A549 (cell line): ENCODE data around the gene PSMD5. TPM values are rescaled to one million over a fixed set of nuclear protein-coding genes. Genes with fewer than 3 reads are reported as not detected.

Source experiments
- ATAC-seq, 2 experiments: fragments of 200-7000 bp in 1 of 2; fragments of >200 bp in 1 of 2; cut with Nextera tagmentation in 1 of 2; cut with Tn5 transposase in 1 of 2; 3 replicates each; pipeline versions ENCODE4 v1.8.0 to v1.9.1; 2018 to 2020; ENCODE audit warnings: mild to moderate bottlenecking in 1 of 2, moderate library complexity in 1 of 2
- CTCF ChIA-PET: fragments of 300-600 bp; sonication (Branson Sonifier 250); formaldehyde crosslinking; extraction: SDS; loops from one replicate; lab custom pipeline; 2021; ENCODE audit warnings: antibody characterized with exemption, inconsistent platforms; lab: Yijun Ruan, JAX
- POLR2A ChIA-PET: fragments of 350-600 bp; formaldehyde crosslinking; extraction: SDS; loops from one replicate; lab custom pipeline; 2021; ENCODE audit warnings: antibody characterized with exemption, inconsistent platforms; lab: Yijun Ruan, JAX
- DNase-seq, 2 experiments: peaks; one replicate each; pipeline versions ENCODE4 v3.0.0 to v3.0.0-alpha.2; 2011 to 2016; ENCODE audit warnings: low read depth in 1 of 2, low spot score in 1 of 2
- FAIRE-seq: peaks from 2 replicates; lab custom pipeline; 2011; peaks lifted over from hg19 to GRCh38; lab: Jason Lieb, UNC
- H3K27ac ChIP-seq, 2 experiments: fragments of >200 bp; sonication (Bioruptor Twin); formaldehyde crosslinking; 3 replicates each; pipeline ENCODE4 v1.5.1; 2016 to 2017
- H3K4me1 ChIP-seq: fragments of >200 bp; sonication (Bioruptor Twin); formaldehyde crosslinking; 3 replicates; pipeline ENCODE4 v1.6.1; 2016
- H3K4me2 ChIP-seq: fragments of >200 bp; sonication (Bioruptor Twin); formaldehyde crosslinking; 3 replicates; pipeline ENCODE4 v1.6.1; 2016
- H3K4me3 ChIP-seq: fragments of >200 bp; sonication (Bioruptor Twin); formaldehyde crosslinking; 3 replicates; pipeline ENCODE4 v1.5.1; 2016
- H3K9me3 ChIP-seq: fragments of >200 bp; sonication (Bioruptor Twin); formaldehyde crosslinking; 3 replicates; pipeline ENCODE4 v1.6.1; 2016
- CBX2 ChIP-seq: fragments of 200-600 bp; sonication (generic); IDR thresholded peaks from 2 replicates; pipeline ENCODE4 v1.6.1; 2016; ENCODE audit warnings: low read depth, mild to moderate bottlenecking, borderline replicate concordance
- EHF ChIP-seq: fragments of 250-450 bp; sonication (Bioruptor Pico); IDR thresholded peaks from 2 replicates; pipeline ENCODE4 v1.5.0; 2020; ENCODE audit warnings: mild to moderate bottlenecking
- EP300 ChIP-seq, 2 experiments: fragments of >200 bp; sonication (Bioruptor Twin); formaldehyde crosslinking; IDR thresholded peaks; 2 replicates in 1 of 2; 3 replicates in 1 of 2; pipeline ENCODE4 v1.6.1; 2016 to 2017
- ESRRA ChIP-seq: fragments of 150-350 bp; IDR thresholded peaks from 2 replicates; pipeline ENCODE4 v1.6.1; 2014; ENCODE audit warnings: mild to moderate bottlenecking, low read length, borderline replicate concordance
- HEYL ChIP-seq: fragments of 250-450 bp; sonication (Bioruptor Pico); IDR thresholded peaks from 2 replicates; pipeline ENCODE4 v1.8.0; 2021; ENCODE audit warnings: mild to moderate bottlenecking, moderate library complexity
- JUN ChIP-seq, 2 experiments: fragments of >200 bp; sonication (Bioruptor Twin); formaldehyde crosslinking; IDR thresholded peaks; 2 replicates in 1 of 2; 3 replicates in 1 of 2; pipeline ENCODE4 v1.6.1; 2016 to 2017
- JUNB ChIP-seq: fragments of >200 bp; sonication (Bioruptor Twin); formaldehyde crosslinking; IDR thresholded peaks from 2 replicates; pipeline ENCODE4 v1.6.1; 2016
- KDM1A ChIP-seq: fragments of 200-600 bp; sonication (generic); IDR thresholded peaks from 2 replicates; pipeline ENCODE4 v1.6.1; 2016; ENCODE audit warnings: low read depth, mild to moderate bottlenecking
- MAFK ChIP-seq: fragments of 450-650 bp; IDR thresholded peaks from 2 replicates; pipeline ENCODE4 v1.6.1; 2014; ENCODE audit not compliant: partially characterized antibody
- MYC ChIP-seq: IDR thresholded peaks from 2 replicates; pipeline ENCODE4 v1.6.1; 2012; ENCODE audit warnings: mild to moderate bottlenecking, inconsistent platforms, low read length, improper control_type of control experiment, borderline replicate concordance
- NPAS2 ChIP-seq: fragments of 250-450 bp; sonication (Bioruptor Pico); IDR thresholded peaks from 2 replicates; pipeline ENCODE4 v1.8.0; 2022; ENCODE audit warnings: mild to moderate bottlenecking, moderate library complexity, borderline replicate concordance
- NR3C1 ChIP-seq: fragments of >200 bp; sonication (Bioruptor Twin); formaldehyde crosslinking; IDR thresholded peaks from 3 replicates; pipeline ENCODE4 v1.6.1; 2017
- POLR2AphosphoS2 ChIP-seq: conservative IDR thresholded peaks from 2 replicates; pipeline ENCODE4 v1.6.1; 2012; ENCODE audit warnings: low read length, improper control_type of control experiment, inconsistent platforms
- RAD21 ChIP-seq, 2 experiments: fragments of >200 bp in 1 of 2; sonication (Bioruptor Twin) in 1 of 2; formaldehyde crosslinking in 1 of 2; IDR thresholded peaks in 1 of 2; conservative IDR thresholded peaks in 1 of 2; 2 replicates in 1 of 2; 3 replicates in 1 of 2; pipeline ENCODE4 v1.6.1; 2012 to 2018; ENCODE audit warnings: inconsistent platforms in 1 of 2
- RARB ChIP-seq: fragments of 250-450 bp; sonication (Bioruptor Pico); IDR thresholded peaks from 2 replicates; pipeline ENCODE4 v1.8.0; 2021; ENCODE audit warnings: mild to moderate bottlenecking, moderate library complexity
- RFX5 ChIP-seq: fragments of 450-650 bp; IDR thresholded peaks from 2 replicates; pipeline ENCODE4 v1.7.1; 2014; ENCODE audit warnings: antibody characterized with exemption, mild to moderate bottlenecking, moderate library complexity
- SMC3 ChIP-seq: fragments of >200 bp; sonication (Bioruptor Twin); formaldehyde crosslinking; IDR thresholded peaks from 3 replicates; pipeline ENCODE4 v1.6.1; 2018; ENCODE audit warnings: inconsistent platforms
- SREBF2 ChIP-seq: fragments of 450-650 bp; IDR thresholded peaks from 2 replicates; pipeline ENCODE4 v1.6.1; 2014; ENCODE audit warnings: mild to moderate bottlenecking, moderate library complexity
- TFCP2L1 ChIP-seq: fragments of 250-450 bp; sonication (Bioruptor Pico); IDR thresholded peaks from 2 replicates; pipeline ENCODE4 v1.5.0; 2021; ENCODE audit warnings: mild to moderate bottlenecking
- ZC3H11A ChIP-seq: fragments of 450-650 bp; IDR thresholded peaks from 2 replicates; pipeline ENCODE4 v1.6.1; 2014; ENCODE audit warnings: antibody characterized with exemption, mild to moderate bottlenecking
- ZFP36 ChIP-seq: fragments of 450-650 bp; IDR thresholded peaks from 2 replicates; pipeline ENCODE4 v1.6.1; 2014; ENCODE audit warnings: borderline replicate concordance; ENCODE audit not compliant: partially characterized antibody
- WGBS: methylation state at CpG from one replicate; pipeline ENCODE4 v1.1.6; 2017; ENCODE audit errors: missing lambda C conversion rate; 5-methylcytosine and 5-hydroxymethylcytosine counted together
- polyA plus RNA-seq, 4 experiments: library from polyadenylated mRNA; depleted of rRNA in 3 of 4; stranded (reverse); fragments of >200 nt; fragmentation: RNase III in 1 of 4; extraction: RNeasy Plus Mini Kit Qiagen cat#74134 plus additional on column Dnase treatment in 1 of 4; gene quantifications; 2 replicates in 3 of 4; 3 replicates in 1 of 4; pipeline ENCODE4 v1.2.3, GENCODE V29; 2011 to 2017
- TF ChIP-seq, protein P1 (sequence below): fragments of 450-650 bp; IDR thresholded peaks from 2 replicates; pipeline ENCODE4 v1.6.1; 2014; ENCODE audit warnings: antibody characterized with exemption
- TF ChIP-seq, protein P2 (sequence below): IDR thresholded peaks from 2 replicates; pipeline ENCODE4 v1.6.1; 2012
- TF ChIP-seq, protein P3 (sequence below): fragments of 250-450 bp; sonication (Bioruptor Pico); IDR thresholded peaks from 2 replicates; pipeline ENCODE4 v1.5.0; 2021; ENCODE audit warnings: mild to moderate bottlenecking, moderate library complexity, borderline replicate concordance
- TF ChIP-seq, protein P4 (sequence below): fragments of >200 bp; sonication (Bioruptor Twin); formaldehyde crosslinking; IDR thresholded peaks from 3 replicates; pipeline ENCODE4 v1.6.1; 2016
- TF ChIP-seq, protein P5 (sequence below): IDR thresholded peaks from 2 replicates; pipeline ENCODE4 v1.6.1; 2012
- TF ChIP-seq, protein P6 (sequence below): fragments of 250-450 bp; sonication (Bioruptor Pico); IDR thresholded peaks from 2 replicates; pipeline ENCODE4 v1.5.0; 2020; ENCODE audit warnings: low read depth, mild to moderate bottlenecking, moderate library complexity
- TF ChIP-seq, protein P7 (sequence below): IDR thresholded peaks from 2 replicates; pipeline ENCODE4 v1.6.1; 2012; ENCODE audit warnings: low read depth, borderline replicate concordance

The PSMD5 gene
- polyA plus RNA-seq, 2 of the 4 experiments (the other 2 are of a cell fraction), result 34.6 to 63.7 TPM

DNA sequence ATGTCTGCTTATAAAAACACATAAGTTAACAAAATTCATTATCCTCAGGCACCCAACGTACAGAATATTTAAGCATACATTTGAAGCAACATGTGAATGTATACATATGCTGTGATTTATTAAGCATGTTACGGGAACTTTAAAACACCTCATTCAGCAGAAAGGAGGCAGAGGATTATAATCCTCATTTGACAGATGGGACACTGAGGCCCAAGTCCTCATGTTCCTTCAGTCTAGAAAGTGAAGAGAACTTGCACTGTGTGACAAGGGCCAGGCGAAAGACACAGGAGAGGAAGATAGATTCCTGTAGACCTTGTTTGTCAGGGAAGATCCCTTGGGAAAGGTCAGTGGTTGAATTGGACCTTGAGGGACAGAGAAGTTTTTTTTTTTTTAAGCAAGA is 7.6 kb upstream of the PSMD5 start:
- H3K9me3 ChIP-seq, result no peaks in the 10 kb centered on the region
- TF ChIP-seq JUNB, result no peak
- TF ChIP-seq KDM1A, result no peak
- TF ChIP-seq RAD21 (conservative IDR thresholded peaks at IDR 0.05 in 1 of 2, IDR thresholded peaks at IDR 0.05 in 1 of 2), result no peak
- TF ChIP-seq, protein P1, sequence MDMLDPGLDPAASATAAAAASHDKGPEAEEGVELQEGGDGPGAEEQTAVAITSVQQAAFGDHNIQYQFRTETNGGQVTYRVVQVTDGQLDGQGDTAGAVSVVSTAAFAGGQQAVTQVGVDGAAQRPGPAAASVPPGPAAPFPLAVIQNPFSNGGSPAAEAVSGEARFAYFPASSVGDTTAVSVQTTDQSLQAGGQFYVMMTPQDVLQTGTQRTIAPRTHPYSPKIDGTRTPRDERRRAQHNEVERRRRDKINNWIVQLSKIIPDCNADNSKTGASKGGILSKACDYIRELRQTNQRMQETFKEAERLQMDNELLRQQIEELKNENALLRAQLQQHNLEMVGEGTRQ, result no peak
- TF ChIP-seq, protein P2, sequence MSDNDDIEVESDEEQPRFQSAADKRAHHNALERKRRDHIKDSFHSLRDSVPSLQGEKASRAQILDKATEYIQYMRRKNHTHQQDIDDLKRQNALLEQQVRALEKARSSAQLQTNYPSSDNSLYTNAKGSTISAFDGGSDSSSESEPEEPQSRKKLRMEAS, result no peak
- TF ChIP-seq CBX2, result no peak
- no peak for TF ChIP-seq RARB (CRISPR knock-in tag)
- TF ChIP-seq NR3C1, result no peak
- 88% methylated on average over 3 of the region's 3 CpGs for WGBS
- no peak overlapping the region for H3K4me2 ChIP-seq
- DNase-seq (no peak), ATAC-seq (no peak), FAIRE-seq (no peak)
- no peaks in the 10 kb centered on the region for H3K4me1 ChIP-seq
- POLR2A ChIA-PET, result interaction anchor here (0.7 kb wide), 1 partner anchor 67 kb away, joined by 7 read pairs; no protein-coding TSS in a partner anchor
- CTCF ChIA-PET, result interaction anchor here (0.8 kb wide), 1 partner anchor 54 kb away, joined by 3 read pairs; no protein-coding TSS in a partner anchor
- no peak overlapping the region for H3K4me3 ChIP-seq
- H3K27ac ChIP-seq, result no peak overlapping the region

DNA sequence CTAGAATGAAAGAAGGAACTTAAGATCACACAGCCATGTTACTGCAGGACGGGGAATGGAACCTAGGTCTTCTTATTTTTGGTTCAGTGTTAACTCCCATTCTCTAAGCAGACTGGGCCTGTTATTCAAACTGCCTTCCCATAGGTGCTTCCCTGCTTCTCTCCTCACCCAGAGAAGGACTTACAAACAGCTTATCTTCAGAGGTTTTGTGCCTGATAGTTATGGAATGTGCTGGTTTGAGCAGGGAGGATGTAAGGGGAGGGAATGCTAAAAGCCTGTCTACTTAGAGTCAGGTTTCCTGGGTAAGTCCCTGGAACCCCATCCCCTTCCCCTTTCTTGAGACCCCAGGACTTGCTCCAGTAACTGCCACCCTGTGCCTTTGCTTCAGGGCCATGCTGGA is 4.2 kb upstream of the PSMD5 start:
- POLR2A ChIA-PET, result interaction anchor here (1.5 kb wide), 1 partner anchor 53 kb away, joined by 3 read pairs; the partner anchor contains the start of gene FBXW2
- no peak for ATAC-seq
- Histone ChIP-seq H3K9me3 (no peaks in the 10 kb centered on the region), H3K27ac (no peak overlapping the region), H3K4me2 (no peak overlapping the region), H3K4me1 (peaks cover 6% of the 10 kb centered on the region; the same call in 1 of the 3 replicates), H3K4me3 (no peak overlapping the region)
- no peak for FAIRE-seq
- TF ChIP-seq, protein P3, sequence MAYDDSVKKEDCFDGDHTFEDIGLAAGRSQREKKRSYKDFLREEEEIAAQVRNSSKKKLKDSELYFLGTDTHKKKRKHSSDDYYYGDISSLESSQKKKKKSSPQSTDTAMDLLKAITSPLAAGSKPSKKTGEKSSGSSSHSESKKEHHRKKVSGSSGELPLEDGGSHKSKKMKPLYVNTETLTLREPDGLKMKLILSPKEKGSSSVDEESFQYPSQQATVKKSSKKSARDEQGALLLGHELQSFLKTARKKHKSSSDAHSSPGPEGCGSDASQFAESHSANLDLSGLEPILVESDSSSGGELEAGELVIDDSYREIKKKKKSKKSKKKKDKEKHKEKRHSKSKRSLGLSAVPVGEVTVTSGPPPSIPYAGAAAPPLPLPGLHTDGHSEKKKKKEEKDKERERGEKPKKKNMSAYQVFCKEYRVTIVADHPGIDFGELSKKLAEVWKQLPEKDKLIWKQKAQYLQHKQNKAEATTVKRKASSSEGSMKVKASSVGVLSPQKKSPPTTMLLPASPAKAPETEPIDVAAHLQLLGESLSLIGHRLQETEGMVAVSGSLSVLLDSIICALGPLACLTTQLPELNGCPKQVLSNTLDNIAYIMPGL, result no peak
- TF ChIP-seq NPAS2 (CRISPR knock-in tag) (no peak), MYC (no peak), MAFK (no peak), ZFP36 (no peak), SMC3 (no peak)
- CTCF ChIA-PET, result interaction anchor here (1.3 to 2.0 kb wide), 4 partner anchors 9 to 90 kb away, joined by 3 to 5 read pairs (median 4); no protein-coding TSS in a partner anchor
- WGBS, result 88% methylated on average over 1 of the region's 1 CpG
- DNase-seq, result no peak

DNA sequence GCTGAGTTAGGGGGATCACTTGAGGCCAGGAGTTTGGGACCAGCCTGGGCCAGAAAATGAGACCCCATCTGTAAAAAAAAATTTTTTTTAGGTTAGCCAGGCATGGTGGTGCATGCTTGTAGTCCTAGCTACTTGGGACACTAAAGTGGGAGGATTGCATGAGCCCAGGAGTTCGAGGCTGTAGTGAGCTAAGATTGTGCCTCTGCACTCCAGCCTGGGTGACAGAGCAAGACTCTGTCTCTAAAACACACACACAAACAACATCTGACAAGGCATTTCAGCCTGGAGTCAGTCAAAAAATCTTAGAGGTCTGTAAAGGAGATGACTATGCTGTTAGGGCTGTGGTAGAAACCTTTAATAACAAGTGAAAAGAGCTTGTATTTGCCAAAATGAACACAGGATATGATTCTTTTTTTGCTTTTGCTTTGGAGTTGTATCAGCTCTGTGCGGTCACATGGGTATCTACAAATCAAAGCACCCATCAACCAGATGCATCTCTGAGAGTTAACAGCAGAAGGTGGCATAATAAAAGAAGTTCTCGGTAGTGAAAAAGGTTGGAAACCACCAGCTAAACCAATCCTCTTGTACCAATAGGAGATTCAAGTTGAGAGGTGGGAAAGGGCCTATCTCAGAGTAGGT is 3.6 kb upstream of the PSMD5 start:
- CTCF ChIA-PET, result interaction anchor here (1.3 to 2.0 kb wide), 4 partner anchors 10 to 91 kb away, joined by 3 to 5 read pairs (median 4); no protein-coding TSS in a partner anchor
- POLR2A ChIA-PET, result interaction anchor here (1.5 kb wide), 1 partner anchor 53 kb away, joined by 3 read pairs; the partner anchor contains the start of gene FBXW2
- no peak for FAIRE-seq

More for the DNA sequence above, 3.6 kb upstream of the PSMD5 start:
- no peak overlapping the region for H3K4me3 ChIP-seq
- peaks cover 12% of the 10 kb centered on the region; the same call in 1 of the 3 replicates for H3K4me1 ChIP-seq
- ATAC-seq, result no peak
- no peak overlapping the region for H3K27ac ChIP-seq
- H3K4me2 ChIP-seq, result no peak overlapping the region
- DNase-seq, result no peak
- TF ChIP-seq RARB (CRISPR knock-in tag) (no peak), SREBF2 (no peak), RFX5 (no peak), TFCP2L1 (CRISPR knock-in tag) (no peak), EHF (CRISPR knock-in tag) (no peak), RAD21 (conservative IDR thresholded peaks at IDR 0.05 in 1 of 2, IDR thresholded peaks at IDR 0.05 in 1 of 2) (no peak), ESRRA (no peak), ZC3H11A (no peak), HEYL (no peak), JUN (IDR thresholded peaks at IDR 0.05) (no peak), EP300 (IDR thresholded peaks at IDR 0.05) (no peak), POLR2AphosphoS2 (no peak)
- TF ChIP-seq, protein P4, sequence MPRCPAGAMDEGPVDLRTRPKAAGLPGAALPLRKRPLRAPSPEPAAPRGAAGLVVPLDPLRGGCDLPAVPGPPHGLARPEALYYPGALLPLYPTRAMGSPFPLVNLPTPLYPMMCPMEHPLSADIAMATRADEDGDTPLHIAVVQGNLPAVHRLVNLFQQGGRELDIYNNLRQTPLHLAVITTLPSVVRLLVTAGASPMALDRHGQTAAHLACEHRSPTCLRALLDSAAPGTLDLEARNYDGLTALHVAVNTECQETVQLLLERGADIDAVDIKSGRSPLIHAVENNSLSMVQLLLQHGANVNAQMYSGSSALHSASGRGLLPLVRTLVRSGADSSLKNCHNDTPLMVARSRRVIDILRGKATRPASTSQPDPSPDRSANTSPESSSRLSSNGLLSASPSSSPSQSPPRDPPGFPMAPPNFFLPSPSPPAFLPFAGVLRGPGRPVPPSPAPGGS, result no peak
- TF ChIP-seq, protein P5, sequence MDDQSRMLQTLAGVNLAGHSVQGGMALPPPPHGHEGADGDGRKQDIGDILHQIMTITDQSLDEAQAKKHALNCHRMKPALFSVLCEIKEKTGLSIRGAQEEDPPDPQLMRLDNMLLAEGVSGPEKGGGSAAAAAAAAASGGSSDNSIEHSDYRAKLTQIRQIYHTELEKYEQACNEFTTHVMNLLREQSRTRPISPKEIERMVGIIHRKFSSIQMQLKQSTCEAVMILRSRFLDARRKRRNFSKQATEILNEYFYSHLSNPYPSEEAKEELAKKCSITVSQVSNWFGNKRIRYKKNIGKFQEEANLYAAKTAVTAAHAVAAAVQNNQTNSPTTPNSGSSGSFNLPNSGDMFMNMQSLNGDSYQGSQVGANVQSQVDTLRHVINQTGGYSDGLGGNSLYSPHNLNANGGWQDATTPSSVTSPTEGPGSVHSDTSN, result no peak
- TF ChIP-seq, protein P6, sequence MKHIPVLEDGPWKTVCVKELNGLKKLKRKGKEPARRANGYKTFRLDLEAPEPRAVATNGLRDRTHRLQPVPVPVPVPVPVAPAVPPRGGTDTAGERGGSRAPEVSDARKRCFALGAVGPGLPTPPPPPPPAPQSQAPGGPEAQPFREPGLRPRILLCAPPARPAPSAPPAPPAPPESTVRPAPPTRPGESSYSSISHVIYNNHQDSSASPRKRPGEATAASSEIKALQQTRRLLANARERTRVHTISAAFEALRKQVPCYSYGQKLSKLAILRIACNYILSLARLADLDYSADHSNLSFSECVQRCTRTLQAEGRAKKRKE (CRISPR knock-in tag), result no peak
- TF ChIP-seq, protein P7, sequence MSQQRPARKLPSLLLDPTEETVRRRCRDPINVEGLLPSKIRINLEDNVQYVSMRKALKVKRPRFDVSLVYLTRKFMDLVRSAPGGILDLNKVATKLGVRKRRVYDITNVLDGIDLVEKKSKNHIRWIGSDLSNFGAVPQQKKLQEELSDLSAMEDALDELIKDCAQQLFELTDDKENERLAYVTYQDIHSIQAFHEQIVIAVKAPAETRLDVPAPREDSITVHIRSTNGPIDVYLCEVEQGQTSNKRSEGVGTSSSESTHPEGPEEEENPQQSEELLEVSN, result no peak
- WGBS, result 75% methylated on average over 3 of the region's 3 CpGs
- no peaks in the 10 kb centered on the region for H3K9me3 ChIP-seq
